Activated CD4-positive, alpha-beta memory T cell treated with anti-CD3 and anti-CD28 coated beads for 36 hours (primary cell): ENCODE data around the gene ZNF628. TPM values are rescaled to one million over a fixed set of nuclear protein-coding genes. Genes with fewer than 3 reads are reported as not detected.

ENCODE experiments used
- CTCF ChIA-PET: fragments of 350-600 bp; sonication (Branson Sonifier 250); formaldehyde crosslinking; loops from one replicate; lab custom pipeline; 2021; ENCODE audit warnings: antibody characterized with exemption, inconsistent platforms; lab: Charles Lee
- POLR2A ChIA-PET: fragments of 350-600 bp; sonication (Branson Sonifier 250); formaldehyde crosslinking; loops from one replicate; lab custom pipeline; 2021; ENCODE audit warnings: antibody characterized with exemption; lab: Charles Lee
- DNase-seq: peaks from one replicate; pipeline ENCODE4 v3.0.0-alpha.2; 2020
- H3K27ac Mint-ChIP-seq: one replicate; pipeline ENCODE4 v1.8.0; 2021; ENCODE audit warnings: mixed read lengths
- H3K27me3 Mint-ChIP-seq: one replicate; pipeline ENCODE4 v1.8.0; 2021; ENCODE audit warnings: mixed read lengths
- H3K36me3 Mint-ChIP-seq: one replicate; pipeline ENCODE4 v1.8.0; 2021; ENCODE audit warnings: mixed read lengths
- H3K4me1 Mint-ChIP-seq: one replicate; pipeline ENCODE4 v1.8.0; 2021; ENCODE audit warnings: low read depth, mixed read lengths
- H3K4me3 Mint-ChIP-seq: one replicate; pipeline ENCODE4 v1.8.0; 2021; ENCODE audit warnings: mild to moderate bottlenecking, mixed read lengths
- H3K9me3 Mint-ChIP-seq: one replicate; pipeline ENCODE4 v1.8.0; 2021; ENCODE audit warnings: mixed read lengths
- intact Hi-C: fragments of 100-400 bp; cut with micrococcal nuclease; formaldehyde crosslinking; loops from one replicate; pipeline ENCODE4 v1.15.1; 2023
- total RNA-seq, 2 experiments: library from RNA; stranded (reverse); gene quantifications; one replicate each; pipeline ENCODE4 v1.2.3, GENCODE V29; 2021

Gene ZNF628
- total RNA-seq: 1 to 10 TPM; 5.8 to 6.9 TPM

GRCh38 chr19:55476100-55476775 is at the start of gene ZNF628:
ZNF628 (plus strand) TSS chr19:55476617; CDS start chr19:55479911, 3,294 bp downstream.
- CTCF ChIA-PET: interaction anchor here (1.0 to 3.7 kb wide), 14 partner anchors 9 to 388 kb away, joined by 3 to 48 read pairs (median 4); partner anchors contain the start of genes FIZ1, ISOC2, TMEM238 and ZNF865
- intact Hi-C loops: loop anchor here (2.0 to 5.0 kb wide), 5 partner anchors 15 to 1609 kb away; partner anchors contain the start of genes ISOC2, MYADM, PPP6R1 and ZNF787
- DNase-seq: peak; percentile 99
- POLR2A ChIA-PET: interaction anchor here (0.5 to 2.2 kb wide), 12 partner anchors 10 to 217 kb away, joined by 3 to 23 read pairs (median 5); partner anchors contain the start of genes HSPBP1, ISOC2, KMT5C and NAT14
- Mint-ChIP-seq H3K36me3 (peaks cover 2% of the 10 kb centered on the region), H3K27ac (peak within 1 kb of the TSS; percentile 91), H3K9me3 (no peaks in the 10 kb centered on the region), H3K4me3 (peak within 1 kb of the TSS; percentile 88), H3K4me1 (peaks cover 19% of the 10 kb centered on the region), H3K27me3 (no peaks in the 10 kb centered on the region)

- no peaks in the 10 kb centered on the region for H3K36me3 Mint-ChIP-seq
- CTCF ChIA-PET: no interaction called here
- H3K4me3 Mint-ChIP-seq: no peak overlapping the region
- POLR2A ChIA-PET: no interaction called here
- H3K27me3 Mint-ChIP-seq: peaks cover 31% of the 10 kb centered on the region
- H3K9me3 Mint-ChIP-seq: no peaks in the 10 kb centered on the region
- H3K27ac Mint-ChIP-seq: no peak overlapping the region
- no peak for DNase-seq
- intact Hi-C loops: no loop called here
- no peaks in the 10 kb centered on the region for H3K4me1 Mint-ChIP-seq
Observed at GRCh38 chr19:55431183-55431582, 45.2 kb upstream of the ZNF628 start.

GRCh38 chr19:55432241-55432959 is 44.0 kb upstream of the ZNF628 start:
- H3K9me3 Mint-ChIP-seq: no peaks in the 10 kb centered on the region
- H3K36me3 Mint-ChIP-seq: no peaks in the 10 kb centered on the region
- CTCF ChIA-PET: no interaction called here
- no peaks in the 10 kb centered on the region for H3K4me1 Mint-ChIP-seq
- H3K27me3 Mint-ChIP-seq: peaks cover 39% of the 10 kb centered on the region
- DNase-seq: no peak
- H3K27ac Mint-ChIP-seq: no peak overlapping the region
- POLR2A ChIA-PET: no interaction called here
- intact Hi-C loops: no loop called here
- H3K4me3 Mint-ChIP-seq: no peak overlapping the region

GRCh38 chr19:55433292-55433691 is 43.1 kb upstream of the ZNF628 start:
- Mint-ChIP-seq H3K36me3 (no peaks in the 10 kb centered on the region), H3K27me3 (peaks cover 44% of the 10 kb centered on the region), H3K4me1 (no peaks in the 10 kb centered on the region), H3K27ac (no peak overlapping the region), H3K4me3 (no peak overlapping the region), H3K9me3 (no peaks in the 10 kb centered on the region)
- ChIA-PET CTCF (no interaction called here), POLR2A (no interaction called here)
- no peak for DNase-seq
- intact Hi-C loops: no loop called here

GRCh38 chr19:55434356-55434919 is 42.0 kb upstream of the ZNF628 start:
- Mint-ChIP-seq H3K9me3 (no peaks in the 10 kb centered on the region), H3K27ac (no peak overlapping the region), H3K27me3 (peaks cover 48% of the 10 kb centered on the region), H3K4me3 (no peak overlapping the region), H3K4me1 (no peaks in the 10 kb centered on the region), H3K36me3 (no peaks in the 10 kb centered on the region)
- no peak for DNase-seq
- ChIA-PET POLR2A (no interaction called here), CTCF (no interaction called here)
- intact Hi-C loops: no loop called here

GRCh38 chr19:55435020-55435419 is 41.4 kb upstream of the ZNF628 start:
- no peak overlapping the region for H3K27ac Mint-ChIP-seq
- H3K36me3 Mint-ChIP-seq: no peaks in the 10 kb centered on the region
- H3K9me3 Mint-ChIP-seq: no peaks in the 10 kb centered on the region
- intact Hi-C loops: no loop called here
- H3K4me3 Mint-ChIP-seq: no peak overlapping the region
- no peak for DNase-seq
- peaks cover 51% of the 10 kb centered on the region for H3K27me3 Mint-ChIP-seq
- ChIA-PET POLR2A (no interaction called here), CTCF (no interaction called here)
- H3K4me1 Mint-ChIP-seq: no peaks in the 10 kb centered on the region

- intact Hi-C loops: no loop called here
- Mint-ChIP-seq H3K9me3 (no peaks in the 10 kb centered on the region), H3K27me3 (peaks cover 53% of the 10 kb centered on the region), H3K27ac (no peak overlapping the region), H3K36me3 (no peaks in the 10 kb centered on the region), H3K4me3 (no peak overlapping the region), H3K4me1 (peaks cover 12% of the 10 kb centered on the region)
- ChIA-PET CTCF (interaction anchor here (0.6 to 0.7 kb wide), 3 partner anchors 18 to 100 kb away, joined by 3 to 5 read pairs (median 3); no protein-coding TSS in a partner anchor), POLR2A (no interaction called here)
- no peak for DNase-seq
Observed at GRCh38 chr19:55436847-55437246, 39.6 kb upstream of the ZNF628 start.

GRCh38 chr19:55437410-55437809 is 39.0 kb upstream of the ZNF628 start:
- intact Hi-C loops: no loop called here
- no peaks in the 10 kb centered on the region for H3K9me3 Mint-ChIP-seq
- no peaks in the 10 kb centered on the region for H3K36me3 Mint-ChIP-seq
- no peak overlapping the region for H3K4me3 Mint-ChIP-seq
- peaks cover 52% of the 10 kb centered on the region for H3K27me3 Mint-ChIP-seq
- POLR2A ChIA-PET: no interaction called here
- H3K4me1 Mint-ChIP-seq: peaks cover 13% of the 10 kb centered on the region
- H3K27ac Mint-ChIP-seq: no peak overlapping the region
- peak; percentile 49 for DNase-seq
- CTCF ChIA-PET: interaction anchor here (0.6 kb wide), 1 partner anchor 101 kb away, joined by 3 read pairs; no protein-coding TSS in a partner anchor

- Mint-ChIP-seq H3K9me3 (no peaks in the 10 kb centered on the region), H3K27me3 (peaks cover 60% of the 10 kb centered on the region), H3K36me3 (no peaks in the 10 kb centered on the region), H3K4me3 (no peak overlapping the region), H3K4me1 (peaks cover 14% of the 10 kb centered on the region), H3K27ac (no peak overlapping the region)
- DNase-seq: no peak
- intact Hi-C loops: no loop called here
- ChIA-PET POLR2A (no interaction called here), CTCF (interaction anchor here (1.1 kb wide), 1 partner anchor 15 kb away, joined by 3 read pairs; no protein-coding TSS in a partner anchor)
Observed at GRCh38 chr19:55439052-55439451, 37.4 kb upstream of the ZNF628 start.

GRCh38 chr19:55440411-55441105 is 35.9 kb upstream of the ZNF628 start:
- Mint-ChIP-seq H3K4me1 (peaks cover 14% of the 10 kb centered on the region), H3K27ac (no peak overlapping the region), H3K4me3 (no peak overlapping the region), H3K9me3 (no peaks in the 10 kb centered on the region), H3K27me3 (peaks cover 73% of the 10 kb centered on the region), H3K36me3 (no peaks in the 10 kb centered on the region)
- intact Hi-C loops: no loop called here
- ChIA-PET POLR2A (no interaction called here), CTCF (no interaction called here)
- DNase-seq: peak; percentile 31

- Mint-ChIP-seq H3K4me3 (no peak overlapping the region), H3K9me3 (no peaks in the 10 kb centered on the region), H3K36me3 (no peaks in the 10 kb centered on the region), H3K27ac (no peak overlapping the region), H3K4me1 (peaks cover 14% of the 10 kb centered on the region), H3K27me3 (peaks cover 77% of the 10 kb centered on the region)
- intact Hi-C loops: no loop called here
- DNase-seq: no peak
- ChIA-PET CTCF (no interaction called here), POLR2A (no interaction called here)
Observed at GRCh38 chr19:55441319-55441691, 35.1 kb upstream of the ZNF628 start.
